GM08714 (cell line): ENCODE results near the gene TSEN15.
A peak's percentile ranks its signal among the peaks of the same experiment; 100 is the strongest.

Source experiments
- H3K4me3 ChIP-seq: fragments of 200-500 bp; sonication (Bioruptor generic); 2 replicates; pipeline ENCODE4 v1.5.1; 2014; ENCODE audit warnings: mild to moderate bottlenecking, low read length, inconsistent platforms
- ZNF274 ChIP-seq: IDR thresholded peaks from 2 replicates; pipeline ENCODE4 v1.6.1; 2012; ENCODE audit warnings: mild to moderate bottlenecking, low read depth, low read length

The TSEN15 gene

DNA sequence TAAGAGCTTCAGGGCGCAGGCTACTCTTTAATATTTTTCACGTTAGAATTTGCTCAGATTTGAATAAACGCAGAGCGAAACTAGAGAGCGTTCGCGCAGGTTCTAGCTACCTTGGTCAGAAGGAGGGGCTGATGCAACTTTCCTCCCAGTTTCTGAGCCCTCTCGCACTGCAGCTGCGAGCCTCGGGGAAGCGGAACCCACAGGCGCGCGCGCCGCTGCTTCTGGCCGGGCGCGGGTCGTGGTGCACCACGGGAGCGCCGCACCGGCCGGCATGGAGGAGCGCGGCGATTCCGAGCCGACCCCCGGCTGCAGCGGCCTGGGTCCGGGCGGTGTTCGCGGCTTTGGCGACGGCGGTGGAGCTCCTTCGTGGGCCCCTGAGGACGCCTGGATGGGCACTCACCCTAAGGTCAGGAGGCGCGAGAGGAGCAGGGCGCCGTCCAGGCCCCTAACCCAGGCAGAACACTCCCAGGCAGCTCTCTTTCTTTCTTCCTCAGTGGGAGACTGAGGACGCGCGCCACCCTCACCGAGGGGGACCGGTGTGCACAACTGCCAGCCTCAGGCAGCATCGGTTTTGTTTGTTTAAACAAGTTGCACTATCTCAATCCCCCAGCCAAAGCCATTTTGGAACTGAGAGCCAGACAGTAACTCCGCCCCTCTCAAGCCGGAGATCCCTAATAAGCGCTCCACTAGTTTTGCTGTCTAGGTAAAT, at the start of gene TSEN15:
TSS of gene TSEN15 (plus strand) at position 246 of the 709 bp plus-strand sequence. CDS start at position 272, 26 bp downstream.
- no peak for TF ChIP-seq ZNF274
- peak within 1 kb of the TSS; percentile 97 for H3K4me3 ChIP-seq

DNA sequence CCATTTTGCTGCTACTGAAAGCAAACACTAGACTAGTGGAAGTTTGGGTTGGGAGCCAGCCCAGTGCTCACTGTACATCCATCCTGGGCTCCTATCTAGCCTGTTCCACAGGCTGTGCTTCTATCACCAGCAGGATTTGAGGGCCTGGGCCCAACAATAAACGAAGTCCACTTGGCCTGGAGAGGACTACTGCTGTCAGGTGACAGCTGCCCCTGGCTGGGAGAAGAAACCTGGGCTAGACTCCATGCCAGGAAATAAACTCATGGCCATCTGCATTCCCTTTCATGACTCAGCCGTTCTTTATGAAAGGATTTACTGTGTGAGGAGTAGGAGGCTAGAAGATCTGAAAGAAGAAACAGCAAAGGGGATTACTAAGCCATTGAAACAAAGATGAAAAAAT, 49.5 kb upstream of the TSEN15 start:
- no peak overlapping the region for H3K4me3 ChIP-seq
- no peak for TF ChIP-seq ZNF274

DNA sequence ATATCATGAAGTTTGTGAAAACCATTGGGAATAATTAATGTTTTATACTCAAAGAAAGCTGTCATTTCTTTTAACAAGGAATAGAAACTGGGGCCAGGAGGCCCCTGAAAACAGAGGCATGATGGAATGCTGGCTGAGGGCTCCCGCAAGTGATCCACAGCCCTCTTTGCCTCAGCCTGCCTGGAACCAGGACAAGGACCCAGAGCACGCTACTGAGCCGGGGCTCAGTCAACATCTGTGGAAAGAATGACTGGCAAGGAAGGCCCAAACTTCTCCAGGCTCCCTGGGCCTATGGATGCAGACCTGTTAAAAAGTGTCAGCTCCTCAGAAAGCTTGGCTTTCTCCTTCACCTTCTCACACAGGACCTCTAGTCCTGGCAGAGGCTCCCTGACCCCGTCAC, 46.6 kb upstream of the TSEN15 start:
- no peak for TF ChIP-seq ZNF274
- H3K4me3 ChIP-seq = no peak overlapping the region

DNA sequence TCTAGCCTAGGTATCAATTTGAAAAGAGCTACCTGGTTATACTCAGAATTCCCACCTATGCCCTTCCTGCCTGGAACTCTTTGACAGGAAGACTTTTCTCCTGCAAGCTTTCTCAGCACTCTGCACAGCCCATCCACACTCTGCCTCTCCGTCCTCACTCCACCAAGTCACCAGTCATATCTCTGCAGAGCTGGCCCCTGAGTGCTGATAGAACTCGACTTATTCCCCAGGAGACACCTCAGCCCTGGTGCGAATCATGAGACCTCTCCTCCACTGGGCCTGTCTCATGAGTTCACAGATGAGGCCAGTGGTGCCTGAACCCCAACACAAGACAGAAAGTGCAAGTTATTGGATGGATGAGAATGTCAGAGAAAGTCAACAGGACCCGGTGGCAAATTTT, 46.0 kb upstream of the TSEN15 start:
- no peak for TF ChIP-seq ZNF274
- H3K4me3 ChIP-seq = no peak overlapping the region

DNA sequence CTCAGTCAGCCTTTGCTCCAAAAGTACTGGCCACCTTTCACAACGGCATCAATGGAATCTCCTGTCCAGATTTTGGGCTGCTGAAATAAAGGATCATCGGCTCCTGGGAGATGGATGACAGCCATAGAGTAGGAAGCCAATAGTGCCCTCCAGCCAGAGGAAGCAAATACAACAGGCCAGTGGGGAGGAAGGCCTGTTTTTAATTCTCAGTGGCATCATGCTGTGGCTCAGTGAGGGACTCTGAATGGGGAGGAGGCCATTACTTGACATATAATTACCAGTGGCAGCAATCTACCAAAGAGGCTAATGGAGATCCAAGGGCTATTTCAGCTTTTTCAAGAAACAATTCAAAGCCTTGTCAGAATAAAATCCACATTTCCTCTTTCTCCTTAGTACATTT, 40.7 kb upstream of the TSEN15 start:
- no peak overlapping the region for H3K4me3 ChIP-seq
- no peak for TF ChIP-seq ZNF274

DNA sequence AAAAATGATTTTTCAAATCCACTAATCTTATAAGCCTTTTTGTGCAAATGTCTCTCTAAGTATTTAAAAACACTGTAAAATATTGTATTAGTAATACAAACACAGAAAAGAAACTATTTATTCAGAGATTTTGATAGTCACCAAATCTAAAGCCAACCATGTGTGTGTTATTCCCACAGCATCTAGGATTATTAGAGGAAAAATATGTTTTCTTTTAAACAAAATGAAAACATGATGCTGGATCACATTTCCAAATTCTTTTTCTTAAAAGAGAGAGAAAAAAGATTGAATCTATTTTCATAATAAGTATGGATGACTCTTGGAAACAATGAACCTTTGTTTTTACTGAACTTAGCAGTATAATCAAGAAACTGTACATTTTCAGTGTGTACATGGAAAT, 39.3 kb upstream of the TSEN15 start:
- TF ChIP-seq ZNF274 = no peak
- H3K4me3 ChIP-seq = no peak overlapping the region

DNA sequence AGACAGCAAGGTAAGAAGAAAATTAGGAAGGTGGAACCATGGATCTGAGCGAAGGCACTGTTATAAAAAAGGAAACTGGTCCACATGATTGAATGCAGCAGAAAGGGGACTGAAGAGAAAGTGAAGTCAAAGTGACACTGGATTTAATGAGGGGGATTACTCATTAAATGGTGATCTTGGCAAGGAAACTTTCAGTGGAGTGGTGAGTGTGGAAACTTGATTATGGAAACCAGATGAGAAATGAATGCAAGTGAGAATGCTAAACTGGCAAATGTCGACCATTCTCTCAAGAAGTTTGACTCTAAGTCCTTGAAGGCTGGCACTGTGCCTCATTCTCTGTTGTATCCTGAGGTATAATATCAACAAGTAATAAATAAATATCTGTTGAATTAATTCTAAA, 37.3 kb upstream of the TSEN15 start:
- no peak for TF ChIP-seq ZNF274
- H3K4me3 ChIP-seq = no peak overlapping the region

DNA sequence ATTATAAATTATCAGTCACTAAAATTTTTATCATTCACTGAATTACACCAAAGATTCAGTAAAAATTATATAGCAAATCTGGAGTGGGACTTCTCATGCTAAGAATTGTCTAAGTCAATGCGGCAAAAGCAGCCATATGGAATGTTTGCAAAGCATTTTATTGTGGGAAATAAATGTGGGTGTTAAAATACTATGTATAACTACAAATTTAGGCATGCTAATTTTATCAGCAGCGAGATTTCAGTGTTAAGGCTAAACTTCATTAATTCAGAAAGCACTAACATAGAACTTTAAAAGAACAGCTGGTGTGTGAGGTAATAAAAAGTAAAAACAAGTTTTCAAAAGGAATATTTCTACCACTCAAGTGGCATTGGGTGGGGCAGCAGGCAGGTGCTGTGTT, 35.4 kb upstream of the TSEN15 start:
- TF ChIP-seq ZNF274 = no peak

DNA sequence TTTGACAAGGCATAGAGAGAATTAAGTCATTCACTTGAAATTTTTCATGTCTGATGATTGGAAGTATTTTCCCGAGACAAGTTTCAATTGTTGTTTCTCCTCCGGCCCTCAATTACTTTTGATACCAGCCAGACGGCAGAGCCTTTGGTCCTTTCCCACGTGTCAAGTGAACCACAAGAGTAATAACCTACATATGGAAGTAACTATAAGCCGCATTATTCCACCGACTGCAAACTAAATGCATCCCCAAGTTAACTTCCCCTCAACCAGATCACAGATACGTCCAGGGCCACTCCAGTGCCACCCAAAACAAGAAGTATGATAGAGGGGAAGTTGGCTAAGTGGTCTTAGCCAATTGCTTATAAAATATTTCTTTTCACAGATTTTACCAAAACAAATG, 34.2 kb upstream of the TSEN15 start:
- no peak overlapping the region for H3K4me3 ChIP-seq
- TF ChIP-seq ZNF274 = no peak

More for the DNA sequence above, 35.4 kb upstream of the TSEN15 start:
- H3K4me3 ChIP-seq = no peak overlapping the region

DNA sequence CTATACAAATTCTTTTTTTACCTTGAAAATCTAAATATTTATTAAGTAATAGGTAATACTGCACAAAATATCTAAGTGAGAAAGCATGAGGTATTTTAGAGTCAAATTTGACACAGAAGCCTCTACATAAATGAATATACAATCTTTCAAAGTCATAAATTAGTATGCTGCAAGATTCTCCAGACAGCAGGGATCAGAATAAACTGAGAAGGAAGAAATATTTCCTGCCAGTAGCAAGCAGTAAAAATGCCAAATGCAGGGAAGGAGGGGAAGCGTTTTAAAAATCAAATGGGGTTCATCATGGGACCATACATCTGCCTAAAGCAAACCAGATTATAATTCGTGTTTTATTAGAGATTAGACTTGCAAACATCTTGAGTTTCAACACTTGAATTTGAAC, 32.9 kb upstream of the TSEN15 start:
- no peak for TF ChIP-seq ZNF274

DNA sequence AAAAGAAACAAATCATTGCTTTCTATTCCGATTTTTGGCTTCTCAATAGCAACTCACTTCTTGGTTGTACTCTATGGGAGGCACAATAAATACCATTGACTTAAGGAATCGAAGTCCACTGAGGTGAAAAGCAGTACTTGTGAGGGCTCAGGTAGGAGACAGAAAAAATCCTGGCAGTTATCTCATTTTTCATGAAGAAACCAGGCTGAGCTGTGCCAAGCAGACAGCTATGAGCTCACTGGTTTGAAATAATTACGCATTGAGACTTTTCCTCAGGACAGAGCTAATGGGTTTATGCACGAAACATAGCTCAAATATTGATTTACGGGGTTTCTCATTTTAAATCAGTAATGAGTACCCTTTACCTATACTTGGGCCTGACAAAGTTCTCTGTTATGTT, 32.5 kb upstream of the TSEN15 start:
- no peak for TF ChIP-seq ZNF274

More for the DNA sequence above, 32.9 kb upstream of the TSEN15 start:
- no peak overlapping the region for H3K4me3 ChIP-seq

DNA sequence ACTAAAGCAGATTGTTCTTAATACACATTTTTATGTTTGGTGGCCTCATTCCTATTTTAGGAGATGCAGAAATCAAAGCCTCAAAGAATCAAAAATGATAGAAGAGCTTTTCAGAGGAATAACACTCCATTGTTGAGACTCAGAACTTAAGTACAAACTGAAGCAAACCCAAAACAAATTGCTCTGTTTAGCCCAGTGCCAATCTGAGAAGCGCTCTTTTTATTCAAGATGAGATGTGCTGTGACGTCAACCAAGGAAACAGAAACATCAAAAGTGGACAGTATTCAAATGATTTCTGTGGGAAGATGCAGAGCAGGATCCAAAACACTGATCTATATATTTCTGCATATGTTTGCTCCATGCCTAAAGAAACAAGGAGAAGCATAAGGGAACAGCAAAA, 32.0 kb upstream of the TSEN15 start:
- no peak for TF ChIP-seq ZNF274
- H3K4me3 ChIP-seq = no peak overlapping the region

More for the DNA sequence above, 32.5 kb upstream of the TSEN15 start:
- H3K4me3 ChIP-seq = no peak overlapping the region

DNA sequence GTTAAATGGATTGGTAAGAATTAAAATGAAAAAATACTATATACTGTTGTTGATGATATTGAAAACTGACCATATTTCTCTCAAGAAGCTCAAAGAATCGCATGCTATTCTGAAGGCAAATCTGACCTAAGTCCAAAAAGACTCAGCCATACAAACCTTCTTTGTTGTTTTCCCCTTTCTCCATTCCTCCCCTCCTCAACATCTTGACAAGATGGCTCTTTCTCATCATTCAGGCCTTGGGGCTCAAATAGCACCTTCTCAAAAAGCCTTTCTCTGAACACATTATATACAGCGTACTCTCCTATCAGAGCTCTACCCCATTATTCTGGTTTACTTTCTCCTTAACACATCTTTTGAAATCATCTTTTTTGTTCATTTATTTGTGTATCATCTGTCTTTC, 31.2 kb upstream of the TSEN15 start:
- H3K4me3 ChIP-seq = no peak overlapping the region
- no peak for TF ChIP-seq ZNF274

DNA sequence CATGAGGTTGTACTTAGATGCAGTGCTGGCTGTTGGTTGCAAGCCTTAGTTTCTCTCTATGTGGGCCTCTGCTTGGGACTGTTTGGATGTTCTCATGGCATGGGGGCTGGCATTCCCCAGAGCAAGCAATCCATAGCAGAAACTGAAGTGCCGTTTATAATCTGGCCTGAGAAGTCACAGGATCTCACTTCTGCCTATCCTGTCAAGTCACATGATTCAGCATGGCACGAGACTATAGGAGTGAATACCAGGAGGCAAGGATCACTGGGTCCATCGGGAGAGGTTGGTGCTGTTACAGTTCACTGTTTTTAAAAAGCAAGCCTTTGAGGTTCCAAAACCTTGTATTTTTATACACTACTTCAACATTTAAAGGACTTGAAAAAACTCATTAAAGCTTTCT, 30.7 kb upstream of the TSEN15 start:
- TF ChIP-seq ZNF274 = no peak

DNA sequence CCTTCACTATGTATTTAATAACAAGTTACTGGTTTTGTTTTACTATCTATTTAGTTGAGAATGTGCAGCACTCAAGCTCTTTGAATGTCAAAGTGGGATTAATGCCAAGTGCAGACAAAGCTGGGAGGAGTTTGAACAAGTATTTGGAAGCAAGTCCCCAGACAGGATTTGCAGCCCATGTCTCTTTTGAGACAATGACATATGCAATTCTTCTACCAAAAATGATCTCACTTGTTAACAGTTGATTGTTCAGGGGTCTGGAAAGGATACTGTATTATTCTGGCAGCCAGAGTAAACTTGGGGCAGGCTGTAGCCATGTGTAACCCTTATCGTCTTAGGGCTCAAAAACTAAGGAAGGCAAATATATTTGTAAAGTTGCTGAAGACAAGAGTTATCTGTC, 29.8 kb upstream of the TSEN15 start:
- H3K4me3 ChIP-seq = no peak overlapping the region
- TF ChIP-seq ZNF274 = no peak

More for the DNA sequence above, 30.7 kb upstream of the TSEN15 start:
- H3K4me3 ChIP-seq = no peak overlapping the region

DNA sequence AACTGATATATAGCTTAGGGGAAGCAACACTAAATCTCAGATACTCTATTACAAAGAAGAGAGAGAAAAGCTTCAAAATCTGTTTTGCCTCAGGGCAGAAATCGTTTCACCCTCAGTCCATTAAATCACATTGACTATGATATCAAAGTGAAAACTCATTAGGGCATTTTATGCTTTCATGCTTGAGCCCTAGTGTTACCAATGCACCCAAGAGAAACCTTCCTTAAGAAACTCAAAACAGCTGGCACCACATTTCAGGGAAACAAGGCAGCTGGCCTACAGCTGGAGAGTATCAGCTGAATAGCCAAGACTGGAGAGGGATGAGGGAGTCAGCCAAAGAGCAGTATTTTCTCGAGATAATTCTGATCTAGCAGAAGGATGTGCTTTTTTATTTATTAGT, 28.9 kb upstream of the TSEN15 start:
- no peak for TF ChIP-seq ZNF274
- no peak overlapping the region for H3K4me3 ChIP-seq
